Measurements from ENCODE around the gene OR2B2.

Gene OR2B2

GRCh38 chr6:27893059-27893835, 18.9 kb downstream of the OR2B2 start:
- DNase-seq: peak; percentile 98

GRCh38 chr6:27892649-27893058, 19.5 kb downstream of the OR2B2 start:
- DNase-seq: no peak

- DNase-seq: no peak
These were observed 20.8 kb downstream of the OR2B2 start for GRCh38 chr6:27891320-27891875.

- peak; percentile 60 for DNase-seq
These were observed 21.5 kb downstream of the OR2B2 start for GRCh38 chr6:27890445-27891319.

GRCh38 chr6:27889628-27890444, 22.4 kb downstream of the OR2B2 start:
- no peak for DNase-seq

GRCh38 chr6:27889275-27889627, 22.9 kb downstream of the OR2B2 start:
- no peak for DNase-seq

- no peak for DNase-seq
These were observed 23.6 kb downstream of the OR2B2 start for GRCh38 chr6:27888566-27888965.

- no peak for DNase-seq
These were observed 26.1 kb downstream of the OR2B2 start for GRCh38 chr6:27886073-27886472.

GRCh38 chr6:27883136-27883535, 29.1 kb downstream of the OR2B2 start:
- DNase-seq: no peak

GRCh38 chr6:27882624-27883023, 29.6 kb downstream of the OR2B2 start:
- DNase-seq: no peak

GRCh38 chr6:27879837-27880236, 32.4 kb downstream of the OR2B2 start:
- DNase-seq: no peak

GRCh38 chr6:27874016-27874415, 38.2 kb downstream of the OR2B2 start:
- DNase-seq: no peak

GRCh38 chr6:27873021-27873940, 38.9 kb downstream of the OR2B2 start:
- peak; percentile 50 for DNase-seq

- DNase-seq: peak; percentile 30
These were observed 39.6 kb downstream of the OR2B2 start for GRCh38 chr6:27872642-27873020.

GRCh38 chr6:27871924-27872638, 40.1 kb downstream of the OR2B2 start:
- DNase-seq: peak; percentile 89

GRCh38 chr6:27870291-27870870, 41.8 kb downstream of the OR2B2 start:
- DNase-seq: no peak

GRCh38 chr6:27868311-27868710, 43.9 kb downstream of the OR2B2 start:
- DNase-seq: no peak

GRCh38 chr6:27867945-27868300, 44.3 kb downstream of the OR2B2 start:
- no peak for DNase-seq

- peak; percentile 45 for DNase-seq
These were observed 44.9 kb downstream of the OR2B2 start for GRCh38 chr6:27867051-27867944.

Data from NCI-H2029 (cell line).